Uterus (tissue), 4 donors: ENCODE data around the gene SLC25A48. TPM values are rescaled to one million over a fixed set of nuclear protein-coding genes. Genes with fewer than 3 reads are reported as not detected.

Source experiments
- DNase-seq, 2 donors: peaks; one replicate each; pipeline ENCODE4 v3.0.0-alpha.2; 2019 to 2020
- H3K27ac ChIP-seq, 2 donors: fragments of 200-600 bp; sonication (generic); 1 replicate in 1 of 2; 2 replicates in 1 of 2; pipeline ENCODE4 v1.5.1; 2016 to 2018
- H3K27me3 ChIP-seq, 2 donors: fragments of 200-600 bp; sonication (generic); one replicate each; pipeline ENCODE4 v1.5.1; 2018 to 2019; ENCODE audit warnings: control low read depth in 1 of 2
- H3K36me3 ChIP-seq, 2 donors: fragments of 200-600 bp; sonication (generic); one replicate each; pipeline ENCODE4 v1.5.1; 2019; ENCODE audit warnings: control low read depth in 1 of 2
- H3K4me1 ChIP-seq, 2 donors: fragments of 200-600 bp; sonication (generic); one replicate each; pipeline ENCODE4 v1.5.1; 2018 to 2019; ENCODE audit warnings: control low read depth in 1 of 2
- H3K4me3 ChIP-seq, 2 donors: fragments of 200-600 bp; sonication (generic); 1 replicate in 1 of 2; 2 replicates in 1 of 2; pipeline ENCODE4 v1.5.1; 2018 to 2019; ENCODE audit warnings: mild to moderate bottlenecking in 1 of 2
- H3K9me3 ChIP-seq, 2 donors: fragments of 200-600 bp; sonication (generic); one replicate each; pipeline ENCODE4 v1.5.1; 2019; ENCODE audit warnings: control low read depth in 1 of 2
- CTCF ChIP-seq, 4 experiments: fragments of 200-600 bp in 2 of 4; fragments of 450-650 bp in 2 of 4; sonication (generic) in 2 of 4; IDR thresholded peaks; one replicate each; pipeline ENCODE4 v1.5.1; 2016 to 2019; ENCODE audit warnings: antibody characterized with exemption in 4 of 4, mild to moderate bottlenecking in 2 of 4, moderate library complexity in 1 of 4
- POLR2A ChIP-seq, 2 donors: fragments of 450-650 bp; IDR thresholded peaks; one replicate each; pipeline ENCODE4 v1.6.1; 2016; ENCODE audit warnings: antibody characterized with exemption in 2 of 2, mild to moderate bottlenecking in 1 of 2, moderate library complexity in 1 of 2
- intact Hi-C: fragments of 100-400 bp; cut with DNase I; formaldehyde crosslinking; loops from one replicate; pipeline ENCODE4 v1.15.1; 2023; ENCODE audit warnings: low total_unique reads
- total RNA-seq, 4 donors: library from RNA; depleted of rRNA in 3 of 4; stranded (reverse); fragments of >200 nt in 3 of 4; gene quantifications; one replicate each; pipeline versions ENCODE4 v1.1.0 to v1.2.4, GENCODE V29; 2014 to 2023
- donor health status: DM: yes; HTN: yes; CAD: no.

Gene SLC25A48
- total RNA-seq, 4 donors from 2014 or later: 0.14 TPM; not detected in 3

GRCh38 chr5:135822286-135822685, 12.2 kb upstream of the SLC25A48 start:
- DNase-seq: no peak

GRCh38 chr5:135822959-135823358, 11.5 kb upstream of the SLC25A48 start:
- Histone ChIP-seq H3K36me3 (no peaks in the 10 kb centered on the region), H3K27me3 (no peaks in the 10 kb centered on the region), H3K9me3 (no peaks in the 10 kb centered on the region), H3K4me3 (no peak overlapping the region), H3K27ac (no peak overlapping the region), H3K4me1 (no peaks in the 10 kb centered on the region)
- no peak for DNase-seq
- intact Hi-C loops: no loop called here
- TF ChIP-seq CTCF (IDR thresholded peaks at IDR 0.05) (no peak), POLR2A (IDR thresholded peaks at IDR 0.05) (no peak)

More at GRCh38 chr5:135822286-135822685, 12.2 kb upstream of the SLC25A48 start:
- Histone ChIP-seq H3K9me3 (no peaks in the 10 kb centered on the region), H3K27me3 (no peaks in the 10 kb centered on the region), H3K4me1 (no peaks in the 10 kb centered on the region), H3K27ac (no peak overlapping the region), H3K4me3 (no peak overlapping the region), H3K36me3 (no peaks in the 10 kb centered on the region)
- no peak for TF ChIP-seq CTCF (IDR thresholded peaks at IDR 0.05)
- no peak for TF ChIP-seq POLR2A (IDR thresholded peaks at IDR 0.05)
- intact Hi-C loops: no loop called here

GRCh38 chr5:135823881-135824280, 10.6 kb upstream of the SLC25A48 start:
- Histone ChIP-seq H3K9me3 (no peaks in the 10 kb centered on the region), H3K4me3 (no peak overlapping the region), H3K4me1 (no peaks in the 10 kb centered on the region), H3K36me3 (no peaks in the 10 kb centered on the region), H3K27ac (no peak overlapping the region), H3K27me3 (no peaks in the 10 kb centered on the region)
- intact Hi-C loops: no loop called here
- no peak for TF ChIP-seq POLR2A (IDR thresholded peaks at IDR 0.05)
- DNase-seq: no peak

- intact Hi-C loops: no loop called here
- DNase-seq: no peak
- Histone ChIP-seq H3K4me3 (no peak overlapping the region), H3K4me1 (no peaks in the 10 kb centered on the region), H3K27ac (no peak overlapping the region), H3K9me3 (no peaks in the 10 kb centered on the region), H3K36me3 (no peaks in the 10 kb centered on the region), H3K27me3 (no peaks in the 10 kb centered on the region)
- TF ChIP-seq CTCF (IDR thresholded peaks at IDR 0.05): no peak
- no peak for TF ChIP-seq POLR2A (IDR thresholded peaks at IDR 0.05)
These were observed 9.9 kb upstream of the SLC25A48 start for GRCh38 chr5:135824541-135825041.

GRCh38 chr5:135825373-135826220, 8.9 kb upstream of the SLC25A48 start:
- DNase-seq: no peak
- no peak overlapping the region for H3K4me3 ChIP-seq
- no peaks in the 10 kb centered on the region for H3K4me1 ChIP-seq
- no peaks in the 10 kb centered on the region for H3K9me3 ChIP-seq
- H3K36me3 ChIP-seq: no peaks in the 10 kb centered on the region
- intact Hi-C loops: no loop called here
- TF ChIP-seq CTCF (IDR thresholded peaks at IDR 0.05): no peak
- no peak for TF ChIP-seq POLR2A (IDR thresholded peaks at IDR 0.05)
- H3K27me3 ChIP-seq: no peaks in the 10 kb centered on the region
- no peak overlapping the region for H3K27ac ChIP-seq
